HG03565 (cell line): Measurements from ENCODE around the gene SCUBE1.

Experiments used
- ATAC-seq: cut with Tn5 transposase; IDR thresholded peaks from one replicate; pipeline ENCODE4 v1.9.1; 2021; ENCODE audit warnings: mild to moderate bottlenecking, moderate library complexity; ENCODE audit not compliant: unreplicated experiment

Gene SCUBE1

GRCh38 chr22:43329061-43329460, 14.1 kb downstream of the SCUBE1 start:
- no peak for ATAC-seq

- ATAC-seq: no peak
Measured at GRCh38 chr22:43327157-43327438, 16.1 kb downstream of the SCUBE1 start.

- ATAC-seq: no peak
Measured at GRCh38 chr22:43326331-43327156, 16.6 kb downstream of the SCUBE1 start.

- ATAC-seq: no peak
Measured at GRCh38 chr22:43325176-43325575, 18.0 kb downstream of the SCUBE1 start.

- no peak for ATAC-seq
Measured at GRCh38 chr22:43320943-43321900, 21.9 kb downstream of the SCUBE1 start.

GRCh38 chr22:43319661-43320486, 23.3 kb downstream of the SCUBE1 start:
- no peak for ATAC-seq

- ATAC-seq: no peak
Measured at GRCh38 chr22:43317239-43317638, 25.9 kb downstream of the SCUBE1 start.

GRCh38 chr22:43315687-43316217, 27.4 kb downstream of the SCUBE1 start:
- no peak for ATAC-seq

- no peak for ATAC-seq
Measured at GRCh38 chr22:43314611-43315010, 28.6 kb downstream of the SCUBE1 start.

- ATAC-seq: no peak
Measured at GRCh38 chr22:43313890-43314474, 29.2 kb downstream of the SCUBE1 start.

- ATAC-seq: no peak
Measured at GRCh38 chr22:43313244-43313889, 29.8 kb downstream of the SCUBE1 start.

GRCh38 chr22:43312608-43313007, 30.6 kb downstream of the SCUBE1 start:
- no peak for ATAC-seq

- no peak for ATAC-seq
Measured at GRCh38 chr22:43310798-43311197, 32.4 kb downstream of the SCUBE1 start.

- ATAC-seq: no peak
Measured at GRCh38 chr22:43310311-43310710, 32.9 kb downstream of the SCUBE1 start.

- no peak for ATAC-seq
Measured at GRCh38 chr22:43308836-43309235, 34.3 kb downstream of the SCUBE1 start.

- no peak for ATAC-seq
Measured at GRCh38 chr22:43308060-43308830, 34.9 kb downstream of the SCUBE1 start.

GRCh38 chr22:43305806-43306205, 37.4 kb downstream of the SCUBE1 start:
- ATAC-seq: no peak

GRCh38 chr22:43304831-43305590, 38.2 kb downstream of the SCUBE1 start:
- ATAC-seq: no peak
